Cardiac muscle cell (in vitro differentiated cells and primary cell): ENCODE data around the gene SMOC1. TPM values are rescaled to one million over a fixed set of nuclear protein-coding genes. Genes with fewer than 3 reads are reported as not detected.
"Not testable (repeated sequence)": the region's sequence is repeated elsewhere in the genome, so short reads cannot be mapped to it uniquely, and the experiment has no call there.

Experiments used
- DNase-seq, 2 donors: peaks; one replicate each; pipeline versions ENCODE4 v3.0.0 to v3.0.0-alpha.2; 2010 to 2017; ENCODE audit warnings: low read depth in 1 of 2, low spot score in 1 of 2
- H3K27ac ChIP-seq: fragments of 200-600 bp; sonication (generic); 2 replicates; pipeline ENCODE4 v1.5.1; 2016
- H3K27me3 ChIP-seq: fragments of 200-600 bp; sonication (generic); 2 replicates; pipeline ENCODE4 v1.6.0; 2016; ENCODE audit warnings: control low read depth
- H3K36me3 ChIP-seq: fragments of 200-600 bp; sonication (generic); 2 replicates; pipeline ENCODE4 v1.5.1; 2016; ENCODE audit warnings: control low read depth
- H3K4me1 ChIP-seq: fragments of 200-600 bp; sonication (generic); 2 replicates; pipeline ENCODE4 v1.8.1; 2017; ENCODE audit warnings: low read depth, mild to moderate bottlenecking, mixed run types
- H3K4me3 ChIP-seq: fragments of 200-600 bp; sonication (generic); 2 replicates; pipeline ENCODE4 v1.5.1; 2016; ENCODE audit warnings: mild to moderate bottlenecking
- H3K9me3 ChIP-seq: fragments of 200-600 bp; sonication (generic); 2 replicates; pipeline ENCODE4 v1.5.1; 2017; ENCODE audit warnings: low read depth, mild to moderate bottlenecking, control low read depth
- polyA plus RNA-seq: library from polyadenylated mRNA; unstranded; fragments of >200 nt; fragmentation: Nextera tagmentation; extraction: Ambion mirVana; gene quantifications from 2 replicates; pipeline ENCODE4 v1.2.1, GENCODE V29; 2016
- total RNA-seq: library from RNA; depleted of rRNA; stranded (reverse); fragments of >200 nt; gene quantifications from 2 replicates; pipeline ENCODE4 v1.2.3, GENCODE V29; 2016
- TF ChIP-seq, protein P1 (sequence below): IDR thresholded peaks from 2 replicates; pipeline ENCODE4 v1.5.1; 2012; ENCODE audit warnings: low read depth, mild to moderate bottlenecking, low read length

SMOC1 gene
- total and polyA plus RNA-seq, 2 experiments from 2014 or later: 1.9 to 24.7 TPM

DNA sequence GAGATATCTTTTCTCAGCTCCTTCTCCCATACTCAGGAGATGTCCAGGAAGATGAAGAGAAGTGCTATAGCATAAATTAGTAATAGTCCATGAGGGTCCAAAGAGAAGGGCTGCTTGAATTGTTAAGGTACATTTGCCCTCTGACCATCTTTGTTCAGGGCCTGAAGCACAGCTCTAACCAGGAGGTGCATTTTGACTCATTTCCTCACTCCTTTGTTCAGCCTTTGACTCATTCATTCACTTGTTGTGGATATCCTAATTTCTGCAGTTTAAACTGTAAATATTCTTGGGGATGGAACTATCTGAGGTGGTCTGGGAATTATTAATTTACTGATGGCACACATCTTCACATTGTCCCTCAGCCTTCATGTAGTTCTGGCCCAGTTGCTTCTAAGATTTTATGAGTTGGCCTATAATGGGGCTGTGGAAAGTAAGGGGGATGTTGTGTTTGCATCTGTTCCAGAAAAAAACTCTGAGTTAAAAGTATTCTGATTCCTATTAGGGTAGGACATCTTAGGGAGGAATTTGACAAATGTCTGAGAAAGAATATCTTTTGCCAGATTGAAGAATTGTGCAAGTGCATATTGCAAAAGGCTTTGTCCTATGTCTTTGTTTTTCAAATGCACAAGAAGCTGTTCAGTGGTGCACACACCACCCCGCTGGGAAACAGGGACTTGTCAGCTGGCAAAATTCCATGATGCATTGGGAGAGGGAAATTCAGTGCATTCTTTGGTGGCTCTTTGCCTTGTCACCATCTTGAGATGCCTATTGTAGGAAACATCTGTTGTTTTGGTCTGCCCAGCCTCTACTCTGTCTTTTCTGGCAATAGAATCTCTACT lies 22.1 kb downstream of the SMOC1 start:
- no peak overlapping the region for H3K27ac ChIP-seq
- TF ChIP-seq, protein P1, sequence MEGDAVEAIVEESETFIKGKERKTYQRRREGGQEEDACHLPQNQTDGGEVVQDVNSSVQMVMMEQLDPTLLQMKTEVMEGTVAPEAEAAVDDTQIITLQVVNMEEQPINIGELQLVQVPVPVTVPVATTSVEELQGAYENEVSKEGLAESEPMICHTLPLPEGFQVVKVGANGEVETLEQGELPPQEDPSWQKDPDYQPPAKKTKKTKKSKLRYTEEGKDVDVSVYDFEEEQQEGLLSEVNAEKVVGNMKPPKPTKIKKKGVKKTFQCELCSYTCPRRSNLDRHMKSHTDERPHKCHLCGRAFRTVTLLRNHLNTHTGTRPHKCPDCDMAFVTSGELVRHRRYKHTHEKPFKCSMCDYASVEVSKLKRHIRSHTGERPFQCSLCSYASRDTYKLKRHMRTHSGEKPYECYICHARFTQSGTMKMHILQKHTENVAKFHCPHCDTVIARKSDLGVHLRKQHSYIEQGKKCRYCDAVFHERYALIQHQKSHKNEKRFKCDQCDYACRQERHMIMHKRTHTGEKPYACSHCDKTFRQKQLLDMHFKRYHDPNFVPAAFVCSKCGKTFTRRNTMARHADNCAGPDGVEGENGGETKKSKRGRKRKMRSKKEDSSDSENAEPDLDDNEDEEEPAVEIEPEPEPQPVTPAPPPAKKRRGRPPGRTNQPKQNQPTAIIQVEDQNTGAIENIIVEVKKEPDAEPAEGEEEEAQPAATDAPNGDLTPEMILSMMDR: no peak
- H3K27me3 ChIP-seq: no peaks in the 10 kb centered on the region
- H3K9me3 ChIP-seq: no peaks in the 10 kb centered on the region
- peak in 1 of 2 donors; percentile 85 for DNase-seq
- H3K4me1 ChIP-seq: no peaks in the 10 kb centered on the region
- no peaks in the 10 kb centered on the region for H3K36me3 ChIP-seq
- no peak overlapping the region for H3K4me3 ChIP-seq

DNA sequence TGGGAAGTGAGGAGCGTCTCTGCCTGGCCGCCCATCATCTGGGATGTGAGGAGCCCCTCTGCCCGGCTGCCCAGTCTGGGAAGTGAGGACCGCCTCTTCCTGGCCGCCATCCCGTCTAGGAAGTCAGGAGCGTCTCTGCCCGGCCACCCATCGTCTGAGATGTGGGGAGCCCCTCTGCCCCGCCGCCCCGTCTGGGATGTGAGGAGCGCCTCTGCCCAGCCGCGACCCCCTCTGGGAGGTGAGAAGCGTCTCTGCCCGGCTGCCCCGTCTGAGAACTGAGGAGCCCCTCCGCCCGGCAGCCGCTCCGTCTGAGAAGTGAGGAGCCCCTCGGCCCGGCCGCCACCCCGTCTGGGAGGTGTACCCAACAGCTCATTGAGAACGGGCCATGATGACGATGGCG lies 23.8 kb downstream of the SMOC1 start:
- not testable (repeated sequence) for H3K4me1 ChIP-seq, H3K27me3 ChIP-seq, H3K27ac ChIP-seq, H3K36me3 ChIP-seq, DNase-seq, H3K9me3 ChIP-seq, H3K4me3 ChIP-seq

- Histone ChIP-seq H3K36me3 (no peaks in the 10 kb centered on the region), H3K27ac (no peak overlapping the region), H3K4me3 (no peak overlapping the region), H3K4me1 (no peaks in the 10 kb centered on the region), H3K27me3 (no peaks in the 10 kb centered on the region), H3K9me3 (no peaks in the 10 kb centered on the region)
- no peak for DNase-seq
- TF ChIP-seq, protein P1: no peak
These were observed 25.0 kb downstream of the SMOC1 start for GRCh38 chr14:69904246-69904645.

DNA sequence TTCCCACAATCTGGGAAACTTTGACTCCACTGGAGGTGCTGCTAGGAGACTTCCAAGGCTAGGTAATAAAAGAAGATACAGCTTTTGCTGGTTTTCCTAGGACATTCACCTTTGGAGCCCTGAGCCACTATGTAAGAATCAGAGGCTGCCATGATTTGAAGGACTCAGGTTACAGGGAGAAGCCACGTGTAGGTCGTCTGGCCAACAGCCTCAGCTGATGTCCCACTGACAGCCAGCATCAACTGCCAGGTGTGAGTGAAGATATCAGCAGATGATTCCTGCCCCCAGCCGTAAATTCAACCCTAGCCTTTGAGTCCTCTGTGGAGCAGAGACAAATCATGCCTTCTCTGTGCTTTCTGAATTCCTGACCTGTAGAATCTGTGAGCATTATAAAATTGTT lies 27.0 kb downstream of the SMOC1 start:
- TF ChIP-seq, protein P1: no peak
- no peak overlapping the region for H3K27ac ChIP-seq
- H3K4me1 ChIP-seq: no peaks in the 10 kb centered on the region
- no peaks in the 10 kb centered on the region for H3K27me3 ChIP-seq
- no peaks in the 10 kb centered on the region for H3K36me3 ChIP-seq
- H3K4me3 ChIP-seq: no peak overlapping the region
- no peaks in the 10 kb centered on the region for H3K9me3 ChIP-seq
- DNase-seq: no peak

DNA sequence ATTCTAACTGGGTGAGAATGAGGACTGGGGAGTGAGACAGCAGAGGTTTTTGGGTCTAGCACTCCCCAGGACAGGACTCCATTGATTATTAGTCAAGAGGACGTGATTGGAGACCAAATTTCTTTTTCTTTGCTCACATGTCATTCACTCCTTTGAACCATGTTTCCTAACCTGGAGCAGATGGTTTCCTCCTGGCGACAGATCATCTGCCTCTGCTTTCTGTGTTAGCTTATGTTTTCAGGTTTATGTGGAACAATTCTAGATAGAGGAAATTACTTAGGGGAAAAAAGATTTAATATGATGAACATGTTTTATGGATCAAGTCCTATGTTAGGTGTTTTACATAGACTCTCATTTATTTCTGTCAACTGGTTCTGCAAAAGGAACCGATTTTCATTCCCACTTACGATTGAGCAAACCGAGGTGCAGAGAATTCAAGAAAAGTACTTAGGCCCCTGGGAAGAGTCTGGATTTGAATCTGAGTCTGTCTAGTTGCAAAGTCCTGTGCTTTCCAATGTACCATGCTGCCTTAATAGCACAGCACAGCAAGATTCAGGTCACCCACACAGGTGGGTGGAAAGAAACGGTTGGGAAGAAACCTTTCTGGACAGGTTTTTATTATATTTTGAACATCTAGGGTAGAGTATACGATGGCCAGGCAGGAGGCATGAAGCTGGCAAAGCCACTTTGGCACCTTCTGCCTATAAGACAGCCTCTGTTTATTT lies 30.8 kb downstream of the SMOC1 start:
- TF ChIP-seq, protein P1: no peak
- Histone ChIP-seq H3K36me3 (no peaks in the 10 kb centered on the region), H3K9me3 (no peaks in the 10 kb centered on the region), H3K4me1 (no peaks in the 10 kb centered on the region), H3K27me3 (no peaks in the 10 kb centered on the region), H3K4me3 (no peak overlapping the region), H3K27ac (no peak overlapping the region)
- no peak for DNase-seq

- Histone ChIP-seq H3K4me1 (no peaks in the 10 kb centered on the region), H3K27me3 (no peaks in the 10 kb centered on the region), H3K9me3 (no peaks in the 10 kb centered on the region), H3K4me3 (no peak overlapping the region), H3K27ac (no peak overlapping the region), H3K36me3 (no peaks in the 10 kb centered on the region)
- TF ChIP-seq, protein P1: no peak
- no peak for DNase-seq
These were observed 31.7 kb downstream of the SMOC1 start for GRCh38 chr14:69910871-69911270.
